Bronchial epithelial cell (primary cell): Measurements from ENCODE around the gene NADSYN1. TPM values are rescaled to one million over a fixed set of nuclear protein-coding genes. Genes with fewer than 3 reads are reported as not detected.

Source experiments
- DNase-seq: peaks from one replicate; pipeline ENCODE4 v3.0.0-alpha.2; 2010; ENCODE audit warnings: low read depth
- FAIRE-seq: peaks from 2 replicates; lab custom pipeline; 2011; peaks lifted over from hg19 to GRCh38; lab: Jason Lieb, UNC
- H3K27me3 ChIP-seq: 2 replicates; pipeline ENCODE4 v1.5.1; 2011; ENCODE audit warnings: low read length; ENCODE audit not compliant: control insufficient read depth, insufficient read depth
- H3K36me3 ChIP-seq: 2 replicates; pipeline ENCODE4 v1.5.1; 2011; ENCODE audit warnings: low read length; ENCODE audit not compliant: control insufficient read depth, insufficient read depth
- H3K4me3 ChIP-seq: 2 replicates; pipeline ENCODE4 v1.5.1; 2011; ENCODE audit warnings: mild to moderate bottlenecking, low read depth, low read length, control low read depth
- CTCF ChIP-seq: IDR thresholded peaks from 2 replicates; pipeline ENCODE4 v1.5.1; 2011; ENCODE audit warnings: mild to moderate bottlenecking, moderate library complexity, low read length, control low read depth, inconsistent platforms; ENCODE audit not compliant: insufficient read depth, severe bottlenecking
- total RNA-seq: library from RNA; depleted of rRNA; stranded (reverse); fragments of >200 nt; gene quantifications from 2 replicates; pipeline ENCODE4 v1.2.1, GENCODE V29; 2014

Gene NADSYN1
- total RNA-seq, 1 donor from 2014 or later: 69.8 TPM

- FAIRE-seq: no peak
- TF ChIP-seq CTCF: peak; percentile 48
- H3K4me3 ChIP-seq: no peak overlapping the region
- peak; percentile 59 for DNase-seq
- H3K27me3 ChIP-seq: no peaks in the 10 kb centered on the region
- peaks cover 28% of the 10 kb centered on the region for H3K36me3 ChIP-seq
Observed at GRCh38 chr11:71454470-71455113, 1.6 kb downstream of the NADSYN1 start.

GRCh38 chr11:71456294-71456693 lies 3.3 kb downstream of the NADSYN1 start:
- TF ChIP-seq CTCF: no peak
- DNase-seq: no peak
- no peak overlapping the region for H3K4me3 ChIP-seq
- H3K27me3 ChIP-seq: no peaks in the 10 kb centered on the region
- peaks cover 34% of the 10 kb centered on the region for H3K36me3 ChIP-seq
- no peak for FAIRE-seq

GRCh38 chr11:71456831-71457230 lies 3.8 kb downstream of the NADSYN1 start:
- peaks cover 35% of the 10 kb centered on the region for H3K36me3 ChIP-seq
- FAIRE-seq (no peak), DNase-seq (no peak)
- no peak overlapping the region for H3K4me3 ChIP-seq
- no peak for TF ChIP-seq CTCF
- no peaks in the 10 kb centered on the region for H3K27me3 ChIP-seq

- H3K27me3 ChIP-seq: no peaks in the 10 kb centered on the region
- peak; percentile 32 for FAIRE-seq
- no peak for TF ChIP-seq CTCF
- peak; percentile 74 for DNase-seq
- no peak overlapping the region for H3K4me3 ChIP-seq
- peaks cover 36% of the 10 kb centered on the region for H3K36me3 ChIP-seq
Observed at GRCh38 chr11:71458146-71459070, 5.4 kb downstream of the NADSYN1 start.

- peaks cover 40% of the 10 kb centered on the region for H3K36me3 ChIP-seq
- FAIRE-seq: peak; percentile 32
- no peak for TF ChIP-seq CTCF
Observed at GRCh38 chr11:71459076-71459766, 6.2 kb downstream of the NADSYN1 start.

More at GRCh38 chr11:71459076-71459766, 6.2 kb downstream of the NADSYN1 start:
- no peaks in the 10 kb centered on the region for H3K27me3 ChIP-seq
- H3K4me3 ChIP-seq: no peak overlapping the region
- DNase-seq: no peak
